AML-193 (cell line): ENCODE measurements around the gene SLC44A4.
A peak's percentile ranks its signal among the peaks of the same experiment; 100 is the strongest.
"Not testable (repeated sequence)": the region's sequence is repeated elsewhere in the genome, so short reads cannot be mapped to it uniquely, and the experiment has no call there.

Experiments
- DNase-seq, 2 experiments: peaks; one replicate each; lab custom pipeline; 2025; lab: John Stamatoyannopoulos, UW

The SLC44A4 gene

GRCh38 chr6:31827286-31828079 is 51.3 kb downstream of the SLC44A4 start, which contains the start of gene HSPA1B:
HSPA1B (plus strand) TSS chr6:31827738; CDS start chr6:31827951, 213 bp downstream.
- DNase-seq: no peak

- DNase-seq: no peak
Observed at GRCh38 chr6:31826793-31827285, 52.0 kb downstream of the SLC44A4 start.

- no peak for DNase-seq
Observed at GRCh38 chr6:31825553-31825952, 53.2 kb downstream of the SLC44A4 start.

- DNase-seq: not testable (repeated sequence)
Observed at GRCh38 chr6:31823592-31824196, 55.1 kb downstream of the SLC44A4 start.

- peak; percentile 88 to 93 for DNase-seq
Observed at GRCh38 chr6:31822036-31822821, 56.6 kb downstream of the SLC44A4 start.

- DNase-seq: peak in 1 of 2 experiments; percentile 77
Observed at GRCh38 chr6:31821301-31822035, 57.3 kb downstream of the SLC44A4 start.

GRCh38 chr6:31820399-31820798 is 58.4 kb downstream of the SLC44A4 start:
- DNase-seq: not testable (repeated sequence)

GRCh38 chr6:31819871-31820299 is 58.9 kb downstream of the SLC44A4 start:
- DNase-seq: no peak

- DNase-seq: not testable (repeated sequence)
Observed at GRCh38 chr6:31817929-31818511, 60.8 kb downstream of the SLC44A4 start.

GRCh38 chr6:31817133-31817928 is 61.5 kb downstream of the SLC44A4 start:
- peak; percentile 85 to 86 for DNase-seq

- DNase-seq: no peak
Observed at GRCh38 chr6:31815025-31815838, 63.6 kb downstream of the SLC44A4 start, which contains the start of the genes HSPA1A and HSPA1L. HSPA1A (plus strand) TSS chr6:31815543; CDS start chr6:31815757, 214 bp downstream. HSPA1L (minus strand) TSS chr6:31815283; CDS start chr6:31811972, 3,311 bp downstream.

GRCh38 chr6:31814677-31815024 is 64.1 kb downstream of the SLC44A4 start:
- DNase-seq: no peak

- no peak for DNase-seq
Observed at GRCh38 chr6:31813465-31813849, 65.3 kb downstream of the SLC44A4 start.
